Liver (tissue), 9 donors: Measurements from ENCODE around the gene ANKRD13D. TPM values are rescaled to one million over a fixed set of nuclear protein-coding genes. Genes with fewer than 3 reads are reported as not detected.
A peak's percentile ranks its signal among the peaks of the same experiment; 100 is the strongest.

ENCODE experiments used
- DNase-seq: peaks from one replicate; pipeline ENCODE4 v3.0.0-alpha.2; 2017; ENCODE audit warnings: low spot score
- H3K27ac ChIP-seq, 2 donors: one replicate each; pipeline ENCODE4 v1.7.0; 2013; ENCODE audit warnings: inconsistent platforms in 2 of 2, low read length in 2 of 2, control low read depth in 1 of 2, low read depth in 1 of 2, mild to moderate bottlenecking in 1 of 2
- H3K27me3 ChIP-seq, 4 donors: one replicate each; pipeline versions ENCODE4 v1.6.1 to v1.7.0; 2013; ENCODE audit warnings: low read length in 3 of 4, inconsistent platforms in 1 of 4, mild to moderate bottlenecking in 1 of 4, moderate library complexity in 1 of 4; ENCODE audit not compliant: control insufficient read depth in 4 of 4, insufficient read depth in 4 of 4
- H3K36me3 ChIP-seq, 4 donors: one replicate each; pipeline versions ENCODE4 v1.6.1 to v1.7.0; 2013; ENCODE audit warnings: low read length in 3 of 4, mild to moderate bottlenecking in 3 of 4, low read depth in 1 of 4, moderate library complexity in 1 of 4; ENCODE audit not compliant: control insufficient read depth in 4 of 4, insufficient read depth in 3 of 4
- H3K4me1 ChIP-seq, 4 donors: one replicate each; pipeline versions ENCODE4 v1.6.1 to v1.7.0; 2013; ENCODE audit warnings: low read length in 3 of 4, mild to moderate bottlenecking in 3 of 4, moderate library complexity in 1 of 4; ENCODE audit not compliant: control insufficient read depth in 4 of 4, insufficient read depth in 4 of 4
- H3K4me3 ChIP-seq, 3 donors: one replicate each; pipeline versions ENCODE4 v1.6.1 to v1.7.0; 2013; ENCODE audit warnings: low read length in 3 of 3, control low read depth in 1 of 3, low read depth in 1 of 3, mild to moderate bottlenecking in 1 of 3
- H3K9ac ChIP-seq, 2 donors: one replicate each; pipeline ENCODE4 v1.7.0; 2013; ENCODE audit warnings: low read length in 2 of 2, mild to moderate bottlenecking in 2 of 2, moderate library complexity in 2 of 2, control low read depth in 1 of 2, low read depth in 1 of 2
- H3K9me3 ChIP-seq, 4 donors: one replicate each; pipeline versions ENCODE4 v1.6.1 to v1.7.0; 2013; ENCODE audit warnings: low read length in 3 of 4; ENCODE audit not compliant: control insufficient read depth in 4 of 4
- CTCF ChIP-seq: fragments of 150-350 bp; IDR thresholded peaks from 2 replicates; pipeline ENCODE4 v1.5.1; 2017; ENCODE audit warnings: improper control_type of control experiment, low read depth, low read length; ENCODE audit not compliant: missing input control
- EGR1 ChIP-seq, 2 donors: IDR thresholded peaks; 2 replicates each; pipeline ENCODE4 v1.6.1; 2016 to 2018; ENCODE audit warnings: antibody characterized with exemption in 2 of 2, low read depth in 2 of 2
- FOXA1 ChIP-seq: IDR thresholded peaks from 2 replicates; pipeline ENCODE4 v1.6.1; 2016; ENCODE audit warnings: antibody characterized with exemption
- HNF4A ChIP-seq, 2 donors: conservative IDR thresholded peaks; 2 replicates each; pipeline ENCODE4 v1.6.1; 2016; ENCODE audit warnings: antibody characterized with exemption in 2 of 2, mild to moderate bottlenecking in 2 of 2
- MAX ChIP-seq: IDR thresholded peaks from 2 replicates; pipeline ENCODE4 v1.6.1; 2016; ENCODE audit warnings: antibody characterized with exemption
- NR2F2 ChIP-seq: IDR thresholded peaks from 2 replicates; pipeline ENCODE4 v1.6.1; 2016; ENCODE audit warnings: antibody characterized with exemption
- RAD21 ChIP-seq, 2 donors: IDR thresholded peaks; 2 replicates each; pipeline ENCODE4 v1.6.1; 2016; ENCODE audit warnings: antibody characterized with exemption in 2 of 2, mild to moderate bottlenecking in 2 of 2
- SP1 ChIP-seq: IDR thresholded peaks from 2 replicates; pipeline ENCODE4 v1.6.1; 2018; ENCODE audit warnings: antibody characterized with exemption, mild to moderate bottlenecking
- YY1 ChIP-seq: IDR thresholded peaks from 2 replicates; pipeline ENCODE4 v1.6.1; 2016; ENCODE audit warnings: antibody characterized with exemption, mild to moderate bottlenecking
- ZBTB33 ChIP-seq: IDR thresholded peaks from 2 replicates; pipeline ENCODE4 v1.6.1; 2016; ENCODE audit warnings: antibody characterized with exemption
- WGBS: extraction: QIAGEN DNeasy Blood & Tissue Kit; methylation state at CpG from one replicate; pipeline ENCODE4 v1.1.7; 2013; 5-methylcytosine and 5-hydroxymethylcytosine counted together
- polyA plus RNA-seq, 2 donors: library from polyadenylated mRNA; stranded (reverse) in 1 of 2; unstranded in 1 of 2; fragments of 200-250 nt in 1 of 2; fragments of >200 nt in 1 of 2; fragmentation: Nextera tagmentation in 1 of 2; extraction: Ambion mirVana in 1 of 2; gene quantifications; one replicate each; pipeline versions ENCODE4 v1.2.1 to v1.2.3, GENCODE V29; 2013 to 2015
- total RNA-seq, 2 donors: library from RNA; depleted of rRNA; stranded (reverse); fragments of >200 nt; gene quantifications; one replicate each; pipeline ENCODE4 v1.2.3, GENCODE V29; 2014
- donor health status: healthy.
- donor health status: healthy.
- donor health status: healthy.
- donor health status: healthy.
- donor health status: healthy.

The ANKRD13D gene
- total and polyA plus RNA-seq, 4 donors, result 5.5 to 15.0 (median 5.9) TPM

DNA sequence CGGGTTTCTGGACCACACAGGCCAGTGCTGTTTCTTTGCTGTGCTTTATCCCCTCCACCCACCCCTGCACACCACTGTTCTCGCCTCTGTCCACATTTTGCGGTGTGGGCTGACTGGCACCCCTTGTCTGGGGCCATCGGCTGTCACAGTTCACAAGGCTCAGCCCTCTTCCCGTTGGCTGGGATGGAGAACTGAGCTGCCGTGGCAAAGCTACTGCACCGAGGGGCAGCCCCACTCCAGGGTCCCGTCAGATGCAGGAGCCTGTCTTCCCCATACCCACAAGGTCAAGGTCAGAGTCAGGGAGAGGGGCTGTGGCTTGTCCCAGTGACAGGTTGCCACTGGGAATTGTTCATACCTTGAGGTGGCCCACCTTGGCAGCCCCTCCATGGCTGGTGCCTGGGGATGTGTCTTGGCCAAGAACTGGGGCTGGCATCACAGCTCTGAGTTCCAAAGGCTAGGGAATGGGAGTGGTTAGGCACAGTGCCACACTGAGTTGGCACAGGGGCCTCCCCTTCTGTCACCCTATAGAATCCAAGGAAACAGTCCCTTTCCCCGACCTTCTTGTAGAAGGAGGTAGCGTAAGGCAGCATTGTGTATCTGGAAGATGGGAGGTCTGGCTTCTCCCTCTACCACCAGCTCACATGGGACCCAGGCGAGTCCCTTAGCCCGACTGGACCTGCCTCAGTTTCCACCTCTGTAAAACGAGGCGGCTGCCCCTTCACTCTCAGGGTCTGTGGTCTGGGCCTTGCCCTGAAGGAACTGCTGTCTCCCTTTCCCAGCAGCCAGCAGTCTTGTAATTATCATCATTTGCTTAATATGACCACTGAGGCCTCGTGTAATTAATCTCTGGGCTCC lies 19.5 kb upstream of the ANKRD13D start:
- Histone ChIP-seq H3K4me3 (no peak overlapping the region), H3K9ac (peak overlapping the region in 1 of 2 donors; percentile 5), H3K27ac (peak overlapping the region; percentile 53 to 63), H3K36me3 (no peaks in the 10 kb centered on the region), H3K4me1 (peaks cover 16 to 77% (median 50%) of the 10 kb centered on the region in 4 donors), H3K27me3 (no peaks in the 10 kb centered on the region), H3K9me3 (no peaks in the 10 kb centered on the region)
- WGBS, result 58% methylated on average over 15 of the region's 15 CpGs
- no peak for DNase-seq
- TF ChIP-seq SP1, result no peak
- no peak for TF ChIP-seq CTCF
- TF ChIP-seq YY1, result no peak
- no peak for TF ChIP-seq MAX

DNA sequence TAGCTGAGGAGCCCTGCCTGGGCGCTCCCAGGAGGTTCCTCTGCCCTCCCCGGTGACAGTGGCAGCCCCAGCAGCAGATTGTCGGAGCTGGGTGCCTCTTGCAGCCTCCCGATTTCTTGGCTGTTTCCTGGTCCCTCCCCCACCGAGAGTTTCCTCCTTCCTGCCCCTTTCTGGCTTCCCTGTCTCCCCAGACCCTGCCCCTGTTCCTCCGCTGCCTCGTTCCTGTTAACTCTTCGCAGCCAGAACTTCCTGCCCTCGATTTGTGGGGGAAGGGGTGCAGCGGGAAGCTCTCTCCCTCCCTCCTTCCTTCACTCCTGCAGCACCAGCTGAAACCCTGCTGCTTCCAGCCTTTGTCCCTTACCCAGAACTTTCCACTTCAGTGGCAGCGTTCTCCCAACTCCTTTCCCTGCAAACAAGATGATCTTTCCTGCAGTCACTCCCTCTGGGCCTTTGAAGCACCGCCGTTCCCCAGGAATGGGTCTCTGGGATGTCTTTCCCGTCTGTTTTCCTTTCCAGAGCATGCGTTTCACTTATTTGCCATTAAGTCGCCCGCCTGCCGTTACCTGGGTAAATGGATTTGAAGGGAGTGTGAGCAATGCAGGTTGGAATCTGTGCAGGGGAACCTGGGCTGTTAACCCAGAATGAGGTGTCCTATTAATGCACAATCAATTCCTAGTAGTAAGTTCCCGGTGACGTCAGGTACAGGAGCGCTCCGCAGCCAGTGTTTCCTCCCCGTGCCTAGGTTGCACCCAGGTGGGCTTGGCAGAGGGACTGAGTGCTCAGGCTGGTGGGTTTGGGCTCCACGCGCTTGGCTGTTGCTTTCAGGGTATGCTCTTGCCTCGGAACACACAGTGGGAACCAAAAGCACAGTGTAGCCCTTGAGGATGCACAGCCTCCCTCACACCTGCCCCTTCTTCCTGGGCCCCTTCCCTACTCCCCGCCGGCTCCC lies 18.6 kb upstream of the ANKRD13D start:
- peak overlapping the region in 1 of 3 donors; percentile 15 for H3K4me3 ChIP-seq
- no peak for DNase-seq
- 58% methylated on average over 28 of the region's 28 CpGs for WGBS
- no peak overlapping the region for H3K9ac ChIP-seq
- H3K4me1 ChIP-seq, result peaks cover 16 to 85% (median 51%) of the 10 kb centered on the region in 4 donors
- H3K36me3 ChIP-seq, result no peaks in the 10 kb centered on the region
- TF ChIP-seq EGR1 (IDR thresholded peaks at IDR 0.05; ENCODE audit: low read depth in 2 of 2), result peak in 1 of 2 donors; percentile 51
- no peak for TF ChIP-seq FOXA1
- peak; percentile 36 for TF ChIP-seq NR2F2
- TF ChIP-seq YY1, result no peak
- no peak for TF ChIP-seq RAD21 (IDR thresholded peaks at IDR 0.05)
- TF ChIP-seq MAX, result peak; percentile 45
- TF ChIP-seq ZBTB33, result no peak
- no peak for TF ChIP-seq HNF4A (conservative IDR thresholded peaks at IDR 0.05)
- peak overlapping the region; percentile 53 to 63 for H3K27ac ChIP-seq
- no peaks in the 10 kb centered on the region for H3K9me3 ChIP-seq
- H3K27me3 ChIP-seq, result no peaks in the 10 kb centered on the region
